ENCODE measurements around the gene GPR17. TPM values are rescaled to one million over a fixed set of nuclear protein-coding genes. Genes with fewer than 3 reads are reported as not detected.
A peak's percentile ranks its signal among the peaks of the same experiment; 100 is the strongest.

Gene GPR17
- total RNA-seq, 4 donors from 2014 or later, result 0.48 to 0.52 TPM; not detected in 2

DNA sequence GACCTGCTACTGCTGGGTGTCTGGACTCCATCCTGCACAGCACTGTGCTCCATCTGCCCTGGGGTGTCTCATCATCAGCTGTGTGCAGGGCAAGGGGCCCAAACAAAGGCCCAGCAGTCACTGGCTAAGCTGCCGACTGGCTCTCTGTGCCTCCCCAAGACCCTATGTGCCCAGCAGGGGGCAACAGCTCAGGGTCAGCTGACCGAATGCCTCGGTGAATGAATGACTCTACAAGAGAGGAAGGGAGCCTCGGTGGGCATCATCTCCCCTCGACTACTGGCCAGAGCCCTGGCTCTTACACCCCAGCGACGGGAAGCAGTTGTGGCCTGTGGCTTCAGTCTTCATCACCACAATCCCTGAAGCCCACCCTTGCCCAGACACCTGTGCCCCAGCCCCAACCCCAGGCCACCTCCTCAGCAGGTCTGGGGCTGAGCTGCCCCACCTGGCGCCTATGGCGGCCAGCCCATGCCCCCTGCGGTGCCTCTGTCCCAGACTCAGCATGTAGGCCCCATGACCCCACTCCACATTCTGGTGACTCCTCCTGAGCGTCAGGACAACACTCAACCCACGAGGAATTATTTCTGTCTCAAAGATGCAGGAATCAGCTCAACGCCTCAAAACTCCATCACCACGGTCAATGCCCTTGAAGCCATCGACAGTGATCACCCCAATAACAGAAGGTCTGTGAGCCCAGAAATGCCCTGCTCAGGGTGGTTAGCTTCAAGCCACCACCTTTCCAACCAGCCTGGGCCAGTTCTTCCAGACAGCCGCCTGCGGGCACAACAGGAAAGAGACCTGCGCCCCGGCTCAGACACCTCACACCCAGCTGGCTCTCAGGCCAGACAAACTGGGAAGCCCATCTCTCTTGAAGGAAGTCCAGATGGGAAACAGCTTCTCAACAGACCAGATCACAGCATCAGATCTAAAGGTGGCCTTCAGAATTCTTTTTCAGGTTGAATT is 1.6 kb upstream of the GPR17 start:
- H3K4me3 ChIP-seq, result no peak overlapping the region
- H3K27ac ChIP-seq, result no peak overlapping the region
- no peaks in the 10 kb centered on the region for H3K9me3 ChIP-seq
- no peaks in the 10 kb centered on the region for H3K36me3 ChIP-seq
- DNase-seq (ENCODE audit: low spot score in 2 of 2), result no peak
- H3K27me3 ChIP-seq, result no peaks in the 10 kb centered on the region
- WGBS, result 95% methylated on average over 12 of the region's 19 CpGs
- peaks cover 20% of the 10 kb centered on the region for H3K4me1 ChIP-seq
- no peak for TF ChIP-seq CTCF (IDR thresholded peaks at IDR 0.05)
- TF ChIP-seq EP300 (IDR thresholded peaks at IDR 0.05), result no peak
- TF ChIP-seq POLR2A (IDR thresholded peaks at IDR 0.05), result no peak
- TF ChIP-seq POLR2AphosphoS5 (IDR thresholded peaks at IDR 0.05), result no peak

GRCh38 chr2:127645026-127645394 is 943 bp upstream of the GPR17 start:
- Histone ChIP-seq H3K4me3 (no peak overlapping the region), H3K4me1 (peaks cover 27% of the 10 kb centered on the region), H3K27me3 (no peaks in the 10 kb centered on the region), H3K9me3 (no peaks in the 10 kb centered on the region), H3K27ac (no peak overlapping the region), H3K36me3 (no peaks in the 10 kb centered on the region)
- WGBS, result 65% methylated on average over 1 of the region's 1 CpG
- no peak for TF ChIP-seq CTCF (IDR thresholded peaks at IDR 0.05)
- TF ChIP-seq POLR2A (IDR thresholded peaks at IDR 0.05), result no peak
- TF ChIP-seq EP300 (IDR thresholded peaks at IDR 0.05), result no peak
- TF ChIP-seq POLR2AphosphoS5 (IDR thresholded peaks at IDR 0.05), result no peak
- no peak for DNase-seq (ENCODE audit: low spot score in 2 of 2)

GRCh38 chr2:127646487-127647241 is 711 bp downstream of the GPR17 start:
- DNase-seq (ENCODE audit: low spot score in 2 of 2), result no peak
- no peaks in the 10 kb centered on the region for H3K36me3 ChIP-seq
- no peak for TF ChIP-seq CTCF (IDR thresholded peaks at IDR 0.05)
- no peak for TF ChIP-seq EP300 (IDR thresholded peaks at IDR 0.05)
- TF ChIP-seq POLR2A (IDR thresholded peaks at IDR 0.05), result no peak
- no peak for TF ChIP-seq POLR2AphosphoS5 (IDR thresholded peaks at IDR 0.05)
- H3K27ac ChIP-seq, result peak overlapping the region; percentile 27
- H3K9me3 ChIP-seq, result no peaks in the 10 kb centered on the region
- H3K4me3 ChIP-seq, result no peak overlapping the region
- 75% methylated on average over 15 of the region's 24 CpGs for WGBS
- peaks cover 39% of the 10 kb centered on the region for H3K4me1 ChIP-seq
- H3K27me3 ChIP-seq, result no peaks in the 10 kb centered on the region

- WGBS, result 66% methylated on average over 16 of the region's 16 CpGs
- Histone ChIP-seq H3K4me3 (no peak overlapping the region), H3K9me3 (no peaks in the 10 kb centered on the region), H3K4me1 (peaks cover 39% of the 10 kb centered on the region), H3K27me3 (no peaks in the 10 kb centered on the region), H3K36me3 (peaks cover under 1% of the 10 kb centered on the region), H3K27ac (peak overlapping the region; percentile 27)
- DNase-seq (ENCODE audit: low spot score in 2 of 2), result no peak
- TF ChIP-seq POLR2A (IDR thresholded peaks at IDR 0.05) (no peak), CTCF (IDR thresholded peaks at IDR 0.05) (no peak), EP300 (IDR thresholded peaks at IDR 0.05) (no peak), POLR2AphosphoS5 (IDR thresholded peaks at IDR 0.05) (no peak)
Measured at GRCh38 chr2:127647242-127648190, 1.6 kb downstream of the GPR17 start.

All from suprapubic skin (tissue), 4 donors.